Naive thymus-derived CD4-positive, alpha-beta T cell (primary cell): Measurements from ENCODE around the gene RC3H1. TPM values are rescaled to one million over a fixed set of nuclear protein-coding genes. Genes with fewer than 3 reads are reported as not detected.
A peak's percentile ranks its signal among the peaks of the same experiment; 100 is the strongest.

Experiments used
- ATAC-seq: fragments of 150-1000 bp; cut with Tn5 transposase; 2 replicates; pipeline ENCODE4 v1.10.0; 2021; ENCODE audit warnings: mild to moderate bottlenecking, moderate library complexity
- CTCF ChIA-PET: fragments of 350-600 bp; sonication (Branson Sonifier 250); formaldehyde crosslinking; loops from one replicate; lab custom pipeline; 2021; ENCODE audit warnings: antibody characterized with exemption; lab: Charles Lee
- POLR2A ChIA-PET: fragments of 350-600 bp; sonication (Branson Sonifier 250); formaldehyde crosslinking; loops from one replicate; lab custom pipeline; 2021; ENCODE audit warnings: antibody characterized with exemption, inconsistent platforms; lab: Charles Lee
- DNase-seq, 9 donors: peaks; one replicate each; pipeline versions ENCODE4 v3.0.0 to v3.0.0-alpha.2; 2020 to 2022; ENCODE audit warnings: mixed read lengths in 1 of 9
- H3K27ac ChIP-seq: one replicate; pipeline ENCODE4 v1.7.0; 2013; ENCODE audit warnings: mild to moderate bottlenecking, low read depth, low read length, moderate library complexity
- H3K27me3 ChIP-seq, 2 donors: one replicate each; pipeline ENCODE4 v1.7.0; 2013; ENCODE audit warnings: low read length in 2 of 2, mild to moderate bottlenecking in 2 of 2, moderate library complexity in 2 of 2; ENCODE audit not compliant: control insufficient read depth in 2 of 2, insufficient read depth in 2 of 2
- H3K36me3 ChIP-seq, 3 experiments: 1 replicate in 2 of 3; 2 replicates in 1 of 3; pipeline ENCODE4 v1.7.0; 2013; ENCODE audit warnings: low read length in 3 of 3, mild to moderate bottlenecking in 3 of 3, moderate library complexity in 1 of 3; ENCODE audit not compliant: insufficient read depth in 3 of 3, control insufficient read depth in 2 of 3
- H3K4me1 ChIP-seq, 2 donors: one replicate each; pipeline ENCODE4 v1.7.0; 2013; ENCODE audit warnings: low read length in 2 of 2, mild to moderate bottlenecking in 2 of 2, moderate library complexity in 1 of 2; ENCODE audit not compliant: control insufficient read depth in 2 of 2, insufficient read depth in 2 of 2
- H3K4me3 ChIP-seq: 2 replicates; pipeline ENCODE4 v1.7.0; 2013; ENCODE audit warnings: mild to moderate bottlenecking, low read length
- H3K9me3 ChIP-seq, 3 experiments: 1 replicate in 2 of 3; 2 replicates in 1 of 3; pipeline ENCODE4 v1.7.0; 2013; ENCODE audit warnings: low read length in 3 of 3; ENCODE audit not compliant: control insufficient read depth in 2 of 3
- H3K27ac Mint-ChIP-seq, 9 donors: one replicate each; pipeline ENCODE4 v1.8.0; 2020 to 2022; ENCODE audit warnings: mixed read lengths in 9 of 9, mild to moderate bottlenecking in 8 of 9, moderate library complexity in 5 of 9, inconsistent platforms in 2 of 9
- H3K27me3 Mint-ChIP-seq, 5 donors: one replicate each; pipeline ENCODE4 v1.8.0; 2021 to 2022; ENCODE audit warnings: mixed read lengths in 5 of 5, mild to moderate bottlenecking in 1 of 5
- H3K36me3 Mint-ChIP-seq, 5 donors: one replicate each; pipeline ENCODE4 v1.8.0; 2020 to 2022; ENCODE audit warnings: mixed read lengths in 5 of 5, mild to moderate bottlenecking in 3 of 5, inconsistent platforms in 1 of 5
- H3K4me1 Mint-ChIP-seq, 7 donors: one replicate each; pipeline ENCODE4 v1.8.0; 2020 to 2022; ENCODE audit warnings: mixed read lengths in 7 of 7, mild to moderate bottlenecking in 3 of 7, inconsistent platforms in 1 of 7
- H3K4me3 Mint-ChIP-seq, 10 donors: one replicate each; pipeline ENCODE4 v1.8.0; 2020 to 2022; ENCODE audit warnings: mild to moderate bottlenecking in 10 of 10, mixed read lengths in 10 of 10, moderate library complexity in 6 of 10, inconsistent platforms in 2 of 10
- H3K9me3 Mint-ChIP-seq, 11 donors: one replicate each; pipeline ENCODE4 v1.8.0; 2020 to 2022; ENCODE audit warnings: mixed read lengths in 11 of 11, mild to moderate bottlenecking in 4 of 11, inconsistent platforms in 1 of 11, moderate library complexity in 1 of 11
- intact Hi-C, 2 donors: fragments of 100-400 bp; cut with micrococcal nuclease; formaldehyde crosslinking; loops; one replicate each; pipeline ENCODE4 v1.15.1; 2023
- polyA plus RNA-seq, 2 donors: library from polyadenylated mRNA; unstranded; fragments of 300-500 nt; fragmentation: Illumina TruSeq; gene quantifications; one replicate each; pipeline ENCODE4 v1.2.3, GENCODE V29; 2021
- total RNA-seq, 6 experiments: library from RNA in 5 of 6; stranded (reverse) in 5 of 6; gene quantifications; 1 replicate in 5 of 6; 2 replicates in 1 of 6; pipeline ENCODE4 v1.2.3 and lab custom pipeline; 2021 to 2026

The RC3H1 gene
- total and polyA plus RNA-seq, 7 experiments from 2014 or later: 6.7 to 49.5 (median 40.5) TPM

GRCh38 chr1:174041369-174041768 lies 19.2 kb upstream of the RC3H1 start:
- Mint-ChIP-seq H3K27me3 (peaks cover 0 to 4% (median 0%) of the 10 kb centered on the region in 5 donors), H3K36me3 (no peaks in the 10 kb centered on the region), H3K9me3 (no peaks in the 10 kb centered on the region), H3K27ac (no peak overlapping the region), H3K4me1 (peaks cover 0 to 5% (median 0%) of the 10 kb centered on the region in 7 donors), H3K4me3 (no peak overlapping the region)
- no peak overlapping the region for H3K27ac ChIP-seq
- DNase-seq (no peak), ATAC-seq (no peak)
- ChIA-PET POLR2A (no interaction called here), CTCF (no interaction called here)
- H3K4me3 ChIP-seq: no peak overlapping the region
- H3K9me3 ChIP-seq: no peaks in the 10 kb centered on the region
- intact Hi-C loops: no loop called here
- H3K36me3 ChIP-seq: no peaks in the 10 kb centered on the region
- no peaks in the 10 kb centered on the region for H3K4me1 ChIP-seq
- H3K27me3 ChIP-seq: no peaks in the 10 kb centered on the region

- H3K4me3 ChIP-seq: no peak overlapping the region
- Mint-ChIP-seq H3K4me3 (no peak overlapping the region), H3K27me3 (peaks cover 0 to 7% (median 0%) of the 10 kb centered on the region in 5 donors), H3K36me3 (no peaks in the 10 kb centered on the region), H3K9me3 (no peaks in the 10 kb centered on the region), H3K4me1 (peaks cover 0 to 5% (median 0%) of the 10 kb centered on the region in 7 donors), H3K27ac (no peak overlapping the region)
- ATAC-seq (peak; percentile 37), DNase-seq (no peak)
- no peaks in the 10 kb centered on the region for H3K9me3 ChIP-seq
- ChIA-PET POLR2A (no interaction called here), CTCF (interaction anchor here (0.6 kb wide), 1 partner anchor 28 kb away, joined by 7 read pairs; no protein-coding TSS in a partner anchor)
- intact Hi-C loops: no loop called here
- H3K36me3 ChIP-seq: no peaks in the 10 kb centered on the region
- no peaks in the 10 kb centered on the region for H3K4me1 ChIP-seq
- no peak overlapping the region for H3K27ac ChIP-seq
- H3K27me3 ChIP-seq: no peaks in the 10 kb centered on the region
Measured at GRCh38 chr1:174040387-174040786, 18.2 kb upstream of the RC3H1 start.

GRCh38 chr1:174039027-174039426 lies 16.9 kb upstream of the RC3H1 start:
- no peak overlapping the region for H3K27ac ChIP-seq
- intact Hi-C loops: no loop called here
- H3K36me3 ChIP-seq: no peaks in the 10 kb centered on the region
- H3K4me1 Mint-ChIP-seq: no peaks in the 10 kb centered on the region
- H3K27ac Mint-ChIP-seq: no peak overlapping the region
- H3K4me1 ChIP-seq: no peaks in the 10 kb centered on the region
- ATAC-seq: no peak
- H3K4me3 ChIP-seq: no peak overlapping the region
- H3K9me3 ChIP-seq: no peaks in the 10 kb centered on the region
- no peaks in the 10 kb centered on the region for H3K9me3 Mint-ChIP-seq
- H3K27me3 ChIP-seq: no peaks in the 10 kb centered on the region
- no peaks in the 10 kb centered on the region for H3K36me3 Mint-ChIP-seq
- ChIA-PET POLR2A (no interaction called here), CTCF (no interaction called here)
- peaks cover 0 to 7% (median 0%) of the 10 kb centered on the region in 5 donors for H3K27me3 Mint-ChIP-seq
- DNase-seq: no peak
- H3K4me3 Mint-ChIP-seq: no peak overlapping the region

GRCh38 chr1:174036798-174037197 lies 14.6 kb upstream of the RC3H1 start:
- H3K9me3 ChIP-seq: no peaks in the 10 kb centered on the region
- H3K27me3 ChIP-seq: no peaks in the 10 kb centered on the region
- peaks cover 0 to 16% (median 0%) of the 10 kb centered on the region in 5 donors for H3K27me3 Mint-ChIP-seq
- ChIA-PET POLR2A (interaction anchor here (2.1 kb wide), 1 partner anchor 14 kb away, joined by 7 read pairs; the partner anchor contains the start of gene RC3H1), CTCF (no interaction called here)
- DNase-seq: no peak
- no peak overlapping the region for H3K27ac Mint-ChIP-seq
- intact Hi-C loops: no loop called here
- H3K9me3 Mint-ChIP-seq: no peaks in the 10 kb centered on the region
- H3K36me3 Mint-ChIP-seq: no peaks in the 10 kb centered on the region
- H3K36me3 ChIP-seq: no peaks in the 10 kb centered on the region
- H3K27ac ChIP-seq: no peak overlapping the region
- H3K4me3 ChIP-seq: no peak overlapping the region
- no peaks in the 10 kb centered on the region for H3K4me1 ChIP-seq
- H3K4me3 Mint-ChIP-seq: no peak overlapping the region
- H3K4me1 Mint-ChIP-seq: no peaks in the 10 kb centered on the region
- ATAC-seq: no peak

GRCh38 chr1:174036204-174036603 lies 14.0 kb upstream of the RC3H1 start:
- POLR2A ChIA-PET: interaction anchor here (2.1 kb wide), 1 partner anchor 13 kb away, joined by 7 read pairs; the partner anchor contains the start of gene RC3H1

GRCh38 chr1:174032671-174033222 lies 10.6 kb upstream of the RC3H1 start:
- Histone ChIP-seq H3K27me3 (no peaks in the 10 kb centered on the region), H3K4me3 (no peak overlapping the region), H3K36me3 (no peaks in the 10 kb centered on the region), H3K4me1 (no peaks in the 10 kb centered on the region), H3K9me3 (no peaks in the 10 kb centered on the region), H3K27ac (no peak overlapping the region)
- H3K9me3 Mint-ChIP-seq: no peaks in the 10 kb centered on the region
- DNase-seq: no peak
- CTCF ChIA-PET: no interaction called here
- ATAC-seq: no peak
- no peaks in the 10 kb centered on the region for H3K36me3 Mint-ChIP-seq
- POLR2A ChIA-PET: interaction anchor here (1.4 kb wide), 1 partner anchor 10 kb away, joined by 4 read pairs; the partner anchor contains the start of gene RC3H1
- intact Hi-C loops: no loop called here
- peaks cover 0 to 19% (median 0%) of the 10 kb centered on the region in 5 donors for H3K27me3 Mint-ChIP-seq
- no peaks in the 10 kb centered on the region for H3K4me1 Mint-ChIP-seq
- H3K4me3 Mint-ChIP-seq: no peak overlapping the region
- peak overlapping the region in 1 of 9 donors; percentile 20 for H3K27ac Mint-ChIP-seq

More at GRCh38 chr1:174036204-174036603, 14.0 kb upstream of the RC3H1 start:
- CTCF ChIA-PET: no interaction called here
- intact Hi-C loops: no loop called here
- Histone ChIP-seq H3K36me3 (no peaks in the 10 kb centered on the region), H3K27ac (no peak overlapping the region), H3K4me3 (no peak overlapping the region), H3K27me3 (no peaks in the 10 kb centered on the region), H3K9me3 (no peaks in the 10 kb centered on the region), H3K4me1 (no peaks in the 10 kb centered on the region)
- ATAC-seq (no peak), DNase-seq (no peak)
- Mint-ChIP-seq H3K36me3 (no peaks in the 10 kb centered on the region), H3K27me3 (peaks cover 0 to 22% (median 0%) of the 10 kb centered on the region in 5 donors), H3K4me3 (no peak overlapping the region), H3K27ac (no peak overlapping the region), H3K4me1 (no peaks in the 10 kb centered on the region), H3K9me3 (no peaks in the 10 kb centered on the region)

GRCh38 chr1:174031099-174031498 lies 8.9 kb upstream of the RC3H1 start:
- DNase-seq: no peak
- intact Hi-C loops: no loop called here
- no peak overlapping the region for H3K4me3 ChIP-seq
- no peaks in the 10 kb centered on the region for H3K9me3 ChIP-seq
- no peaks in the 10 kb centered on the region for H3K4me1 Mint-ChIP-seq
- ChIA-PET POLR2A (interaction anchor here (0.6 kb wide), 1 partner anchor 184 kb away, joined by 3 read pairs; no protein-coding TSS in a partner anchor), CTCF (no interaction called here)
- H3K36me3 ChIP-seq: no peaks in the 10 kb centered on the region
- ATAC-seq: no peak
- H3K4me1 ChIP-seq: no peaks in the 10 kb centered on the region
- no peak overlapping the region for H3K27ac ChIP-seq
- no peaks in the 10 kb centered on the region for H3K27me3 ChIP-seq
- no peak overlapping the region for H3K4me3 Mint-ChIP-seq
- no peaks in the 10 kb centered on the region for H3K36me3 Mint-ChIP-seq
- no peaks in the 10 kb centered on the region for H3K9me3 Mint-ChIP-seq
- H3K27ac Mint-ChIP-seq: no peak overlapping the region
- H3K27me3 Mint-ChIP-seq: peaks cover 0 to 19% (median 0%) of the 10 kb centered on the region in 5 donors
